H1 (cell line): ENCODE measurements around the gene STK31. TPM values are rescaled to one million over a fixed set of nuclear protein-coding genes. Genes with fewer than 3 reads are reported as not detected.
A peak's percentile ranks its signal among the peaks of the same experiment; 100 is the strongest.

Source experiments
- ASH2L ChIP-seq: fragments of 200-600, 300-600 bp; sonication (generic); IDR thresholded peaks from one replicate; pipeline ENCODE4 v1.7.1; 2017; ENCODE audit warnings: low read length
- polyA plus RNA-seq, 7 experiments: library from polyadenylated mRNA; depleted of rRNA in 3 of 7; stranded (reverse) in 5 of 7; unstranded in 2 of 7; fragments of >200 nt in 5 of 7; fragments of 200-250 nt in 2 of 7; gene quantifications; 1 replicate in 5 of 7; 2 replicates in 1 of 7; 4 replicates in 1 of 7; pipeline versions ENCODE4 v1.2.1 to v1.2.3, GENCODE V29; 2011 to 2013; ENCODE audit warnings: missing spikeins in 2 of 7, mixed read lengths in 2 of 7
- total RNA-seq: library from RNA; stranded (reverse); fragmentation: NEBNext Ultra II Directional; extraction: Animal tissue kit (Norgen Biotek cat#: 25700); gene quantifications from 2 replicates; pipeline ENCODE4 v1.2.1, GENCODE V29; 2021
- TF ChIP-seq, protein P1 (sequence below): fragments of 300-600 bp; sonication (generic); IDR thresholded peaks from 2 replicates; pipeline ENCODE4 v1.7.1; 2012; ENCODE audit warnings: low read length, moderate library complexity, mild to moderate bottlenecking, inconsistent platforms; ENCODE audit not compliant: insufficient replicate concordance

Gene STK31
- total and polyA plus RNA-seq, 2 of the 8 experiments (the other 6 are each of a cell fraction or from before 2014, with no cell fraction given) = 0.15 to 0.32 TPM

DNA sequence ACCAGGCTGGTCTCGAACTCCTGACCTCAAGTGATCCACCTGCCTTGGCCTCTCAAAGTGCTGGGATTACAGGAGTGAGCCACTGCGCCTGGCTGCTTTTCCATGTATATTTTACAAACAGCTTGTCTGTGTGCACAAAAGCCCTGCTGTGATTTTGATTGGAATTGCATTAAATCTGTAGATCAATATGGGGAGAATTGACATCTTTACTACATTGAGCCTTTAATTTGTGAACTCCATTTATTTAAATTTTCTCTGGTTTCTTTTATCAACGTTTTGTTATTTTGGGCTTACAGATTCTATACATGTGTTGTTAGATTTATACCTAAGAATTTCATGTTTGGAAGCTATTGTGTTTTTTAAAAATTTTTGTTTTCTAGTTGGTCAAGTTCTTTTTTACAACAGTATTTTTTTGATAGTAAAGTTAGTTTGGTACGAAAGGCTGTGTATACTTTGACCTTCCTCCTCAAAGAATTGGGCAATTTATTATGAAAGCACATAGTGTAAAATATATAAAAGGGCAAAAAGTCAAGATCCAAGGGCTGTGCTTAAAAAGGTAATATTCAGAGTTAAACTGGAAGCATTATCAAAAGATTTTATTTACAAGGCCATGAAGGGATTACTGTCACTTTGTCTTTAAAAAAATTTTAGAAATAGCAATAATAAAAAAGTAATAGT is 92.8 kb downstream of the STK31 start (continued):
- TF ChIP-seq, protein P1, sequence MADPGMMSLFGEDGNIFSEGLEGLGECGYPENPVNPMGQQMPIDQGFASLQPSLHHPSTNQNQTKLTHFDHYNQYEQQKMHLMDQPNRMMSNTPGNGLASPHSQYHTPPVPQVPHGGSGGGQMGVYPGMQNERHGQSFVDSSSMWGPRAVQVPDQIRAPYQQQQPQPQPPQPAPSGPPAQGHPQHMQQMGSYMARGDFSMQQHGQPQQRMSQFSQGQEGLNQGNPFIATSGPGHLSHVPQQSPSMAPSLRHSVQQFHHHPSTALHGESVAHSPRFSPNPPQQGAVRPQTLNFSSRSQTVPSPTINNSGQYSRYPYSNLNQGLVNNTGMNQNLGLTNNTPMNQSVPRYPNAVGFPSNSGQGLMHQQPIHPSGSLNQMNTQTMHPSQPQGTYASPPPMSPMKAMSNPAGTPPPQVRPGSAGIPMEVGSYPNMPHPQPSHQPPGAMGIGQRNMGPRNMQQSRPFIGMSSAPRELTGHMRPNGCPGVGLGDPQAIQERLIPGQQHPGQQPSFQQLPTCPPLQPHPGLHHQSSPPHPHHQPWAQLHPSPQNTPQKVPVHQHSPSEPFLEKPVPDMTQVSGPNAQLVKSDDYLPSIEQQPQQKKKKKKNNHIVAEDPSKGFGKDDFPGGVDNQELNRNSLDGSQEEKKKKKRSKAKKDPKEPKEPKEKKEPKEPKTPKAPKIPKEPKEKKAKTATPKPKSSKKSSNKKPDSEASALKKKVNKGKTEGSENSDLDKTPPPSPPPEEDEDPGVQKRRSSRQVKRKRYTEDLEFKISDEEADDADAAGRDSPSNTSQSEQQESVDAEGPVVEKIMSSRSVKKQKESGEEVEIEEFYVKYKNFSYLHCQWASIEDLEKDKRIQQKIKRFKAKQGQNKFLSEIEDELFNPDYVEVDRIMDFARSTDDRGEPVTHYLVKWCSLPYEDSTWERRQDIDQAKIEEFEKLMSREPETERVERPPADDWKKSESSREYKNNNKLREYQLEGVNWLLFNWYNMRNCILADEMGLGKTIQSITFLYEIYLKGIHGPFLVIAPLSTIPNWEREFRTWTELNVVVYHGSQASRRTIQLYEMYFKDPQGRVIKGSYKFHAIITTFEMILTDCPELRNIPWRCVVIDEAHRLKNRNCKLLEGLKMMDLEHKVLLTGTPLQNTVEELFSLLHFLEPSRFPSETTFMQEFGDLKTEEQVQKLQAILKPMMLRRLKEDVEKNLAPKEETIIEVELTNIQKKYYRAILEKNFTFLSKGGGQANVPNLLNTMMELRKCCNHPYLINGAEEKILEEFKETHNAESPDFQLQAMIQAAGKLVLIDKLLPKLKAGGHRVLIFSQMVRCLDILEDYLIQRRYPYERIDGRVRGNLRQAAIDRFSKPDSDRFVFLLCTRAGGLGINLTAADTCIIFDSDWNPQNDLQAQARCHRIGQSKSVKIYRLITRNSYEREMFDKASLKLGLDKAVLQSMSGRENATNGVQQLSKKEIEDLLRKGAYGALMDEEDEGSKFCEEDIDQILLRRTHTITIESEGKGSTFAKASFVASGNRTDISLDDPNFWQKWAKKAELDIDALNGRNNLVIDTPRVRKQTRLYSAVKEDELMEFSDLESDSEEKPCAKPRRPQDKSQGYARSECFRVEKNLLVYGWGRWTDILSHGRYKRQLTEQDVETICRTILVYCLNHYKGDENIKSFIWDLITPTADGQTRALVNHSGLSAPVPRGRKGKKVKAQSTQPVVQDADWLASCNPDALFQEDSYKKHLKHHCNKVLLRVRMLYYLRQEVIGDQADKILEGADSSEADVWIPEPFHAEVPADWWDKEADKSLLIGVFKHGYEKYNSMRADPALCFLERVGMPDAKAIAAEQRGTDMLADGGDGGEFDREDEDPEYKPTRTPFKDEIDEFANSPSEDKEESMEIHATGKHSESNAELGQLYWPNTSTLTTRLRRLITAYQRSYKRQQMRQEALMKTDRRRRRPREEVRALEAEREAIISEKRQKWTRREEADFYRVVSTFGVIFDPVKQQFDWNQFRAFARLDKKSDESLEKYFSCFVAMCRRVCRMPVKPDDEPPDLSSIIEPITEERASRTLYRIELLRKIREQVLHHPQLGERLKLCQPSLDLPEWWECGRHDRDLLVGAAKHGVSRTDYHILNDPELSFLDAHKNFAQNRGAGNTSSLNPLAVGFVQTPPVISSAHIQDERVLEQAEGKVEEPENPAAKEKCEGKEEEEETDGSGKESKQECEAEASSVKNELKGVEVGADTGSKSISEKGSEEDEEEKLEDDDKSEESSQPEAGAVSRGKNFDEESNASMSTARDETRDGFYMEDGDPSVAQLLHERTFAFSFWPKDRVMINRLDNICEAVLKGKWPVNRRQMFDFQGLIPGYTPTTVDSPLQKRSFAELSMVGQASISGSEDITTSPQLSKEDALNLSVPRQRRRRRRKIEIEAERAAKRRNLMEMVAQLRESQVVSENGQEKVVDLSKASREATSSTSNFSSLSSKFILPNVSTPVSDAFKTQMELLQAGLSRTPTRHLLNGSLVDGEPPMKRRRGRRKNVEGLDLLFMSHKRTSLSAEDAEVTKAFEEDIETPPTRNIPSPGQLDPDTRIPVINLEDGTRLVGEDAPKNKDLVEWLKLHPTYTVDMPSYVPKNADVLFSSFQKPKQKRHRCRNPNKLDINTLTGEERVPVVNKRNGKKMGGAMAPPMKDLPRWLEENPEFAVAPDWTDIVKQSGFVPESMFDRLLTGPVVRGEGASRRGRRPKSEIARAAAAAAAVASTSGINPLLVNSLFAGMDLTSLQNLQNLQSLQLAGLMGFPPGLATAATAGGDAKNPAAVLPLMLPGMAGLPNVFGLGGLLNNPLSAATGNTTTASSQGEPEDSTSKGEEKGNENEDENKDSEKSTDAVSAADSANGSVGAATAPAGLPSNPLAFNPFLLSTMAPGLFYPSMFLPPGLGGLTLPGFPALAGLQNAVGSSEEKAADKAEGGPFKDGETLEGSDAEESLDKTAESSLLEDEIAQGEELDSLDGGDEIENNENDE = no peak
- peak; percentile 13 for TF ChIP-seq ASH2L
